WERI-Rb-1 (cell line): ENCODE measurements around the gene TRIM36.

ENCODE experiments used
- DNase-seq: peaks from one replicate; pipeline ENCODE4 v3.0.0-alpha.2; 2020
- H3K27ac ChIP-seq: fragments of 250-450 bp; sonication (Bioruptor Pico); 2 replicates; pipeline ENCODE4 v1.5.1; 2020; ENCODE audit warnings: mild to moderate bottlenecking, moderate library complexity
- H3K27me3 ChIP-seq: fragments of 250-450 bp; sonication (Bioruptor Pico); 2 replicates; pipeline ENCODE4 v1.5.1; 2021; ENCODE audit warnings: mild to moderate bottlenecking, low read depth, moderate library complexity; ENCODE audit not compliant: insufficient read depth, severe bottlenecking
- H3K36me3 ChIP-seq: fragments of 250-450 bp; sonication (Bioruptor Pico); 2 replicates; pipeline ENCODE4 v1.5.1; 2020; ENCODE audit warnings: mild to moderate bottlenecking, moderate library complexity
- H3K4me3 ChIP-seq: 2 replicates; pipeline ENCODE4 v1.5.1; 2011; ENCODE audit warnings: low read depth, mild to moderate bottlenecking, control low read depth, low read length
- H3K9me3 ChIP-seq: fragments of 250-450 bp; sonication (Bioruptor Pico); 2 replicates; pipeline ENCODE4 v1.5.1; 2021; ENCODE audit warnings: mild to moderate bottlenecking, moderate library complexity; ENCODE audit not compliant: severe bottlenecking
- TF ChIP-seq, protein P1 (sequence below): IDR thresholded peaks from 2 replicates; pipeline ENCODE4 v1.5.1; 2011; ENCODE audit warnings: low read depth, mild to moderate bottlenecking, control low read depth, inconsistent platforms, low read length

The TRIM36 gene

DNA sequence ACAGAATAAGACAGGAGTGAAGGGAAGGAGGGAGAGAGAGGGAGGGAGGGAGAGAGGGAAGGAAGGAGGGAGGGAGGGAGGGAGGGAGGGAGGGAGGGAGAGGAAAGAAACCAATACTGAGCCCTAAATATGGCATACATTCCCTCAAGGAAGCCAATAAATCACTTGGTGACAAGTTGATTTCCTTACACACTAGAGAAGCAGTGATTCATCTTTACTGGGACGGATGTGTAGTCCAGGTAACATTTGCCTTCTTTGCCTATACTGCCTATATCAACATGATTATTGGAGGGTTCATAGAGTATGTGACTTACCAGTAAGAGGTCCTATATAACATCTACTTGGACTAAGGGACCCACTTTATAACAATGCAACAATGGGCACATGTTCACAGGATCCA is 83.2 kb downstream of the TRIM36 start:
- TF ChIP-seq, protein P1, sequence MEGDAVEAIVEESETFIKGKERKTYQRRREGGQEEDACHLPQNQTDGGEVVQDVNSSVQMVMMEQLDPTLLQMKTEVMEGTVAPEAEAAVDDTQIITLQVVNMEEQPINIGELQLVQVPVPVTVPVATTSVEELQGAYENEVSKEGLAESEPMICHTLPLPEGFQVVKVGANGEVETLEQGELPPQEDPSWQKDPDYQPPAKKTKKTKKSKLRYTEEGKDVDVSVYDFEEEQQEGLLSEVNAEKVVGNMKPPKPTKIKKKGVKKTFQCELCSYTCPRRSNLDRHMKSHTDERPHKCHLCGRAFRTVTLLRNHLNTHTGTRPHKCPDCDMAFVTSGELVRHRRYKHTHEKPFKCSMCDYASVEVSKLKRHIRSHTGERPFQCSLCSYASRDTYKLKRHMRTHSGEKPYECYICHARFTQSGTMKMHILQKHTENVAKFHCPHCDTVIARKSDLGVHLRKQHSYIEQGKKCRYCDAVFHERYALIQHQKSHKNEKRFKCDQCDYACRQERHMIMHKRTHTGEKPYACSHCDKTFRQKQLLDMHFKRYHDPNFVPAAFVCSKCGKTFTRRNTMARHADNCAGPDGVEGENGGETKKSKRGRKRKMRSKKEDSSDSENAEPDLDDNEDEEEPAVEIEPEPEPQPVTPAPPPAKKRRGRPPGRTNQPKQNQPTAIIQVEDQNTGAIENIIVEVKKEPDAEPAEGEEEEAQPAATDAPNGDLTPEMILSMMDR: no peak
- no peak overlapping the region for H3K4me3 ChIP-seq
- no peak for DNase-seq
- H3K9me3 ChIP-seq: no peaks in the 10 kb centered on the region
- no peaks in the 10 kb centered on the region for H3K27me3 ChIP-seq
- H3K27ac ChIP-seq: no peak overlapping the region
- no peaks in the 10 kb centered on the region for H3K36me3 ChIP-seq

DNA sequence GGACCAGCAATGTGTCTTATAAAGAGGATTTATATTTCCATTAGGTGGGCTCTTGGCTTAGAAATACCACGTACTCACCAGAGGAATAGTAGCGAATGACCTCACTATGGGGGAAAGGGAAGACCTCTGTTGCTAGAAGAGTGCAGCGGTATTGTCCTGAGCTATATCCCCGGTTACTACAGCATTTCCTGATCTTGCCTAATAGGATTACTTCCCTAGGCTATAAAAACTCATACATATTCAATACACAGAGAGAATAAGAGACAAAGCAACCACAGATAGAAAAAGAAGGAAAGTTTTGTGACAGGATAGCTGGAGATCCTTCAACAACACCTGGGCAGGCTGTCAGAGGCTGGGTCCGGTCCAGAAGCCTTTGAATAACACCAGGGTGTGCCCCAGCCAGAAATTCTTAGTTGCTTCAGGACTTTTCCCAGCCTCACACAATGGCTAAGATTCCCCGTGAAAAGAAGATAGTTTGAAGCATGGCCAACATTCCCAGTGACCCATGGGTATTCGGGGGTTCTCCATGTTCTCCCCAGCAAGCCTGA is 85.4 kb downstream of the TRIM36 start:
- no peak for DNase-seq
- Histone ChIP-seq H3K9me3 (peaks cover 3% of the 10 kb centered on the region), H3K36me3 (no peaks in the 10 kb centered on the region), H3K4me3 (no peak overlapping the region), H3K27me3 (no peaks in the 10 kb centered on the region), H3K27ac (no peak overlapping the region)
- TF ChIP-seq, protein P1: no peak

GRCh38 chr5:115079924-115080623 is 89.6 kb downstream of the TRIM36 start:
- Histone ChIP-seq H3K27ac (no peak overlapping the region), H3K9me3 (peaks cover 3% of the 10 kb centered on the region), H3K36me3 (no peaks in the 10 kb centered on the region), H3K4me3 (no peak overlapping the region), H3K27me3 (no peaks in the 10 kb centered on the region)
- TF ChIP-seq, protein P1: no peak
- no peak for DNase-seq
